GM12878 (cell line): ENCODE measurements around the gene LRRC56. TPM values are rescaled to one million over a fixed set of nuclear protein-coding genes. Genes with fewer than 3 reads are reported as not detected.
A peak's percentile ranks its signal among the peaks of the same experiment; 100 is the strongest.

Experiments used
- ATAC-seq: fragments of 200-7000 bp; cut with Tn5 transposase; 3 replicates; pipeline ENCODE4 v1.9.1; 2020; ENCODE audit warnings: mild to moderate bottlenecking, moderate library complexity
- BruUV-seq: library from RNA; stranded (reverse); fragments of 400-500 nt; replicated peaks from 2 replicates; lab custom pipeline; 2021; lab: Mats Ljungman, UMichigan
- CTCF ChIA-PET: fragments of 300-600 bp; sonication (Branson Sonifier 250); formaldehyde crosslinking; extraction: SDS; loops from one replicate; lab custom pipeline; 2021; ENCODE audit warnings: inconsistent platforms; lab: Yijun Ruan, JAX
- POLR2A ChIA-PET: fragments of 350-600 bp; formaldehyde crosslinking; extraction: SDS; loops from one replicate; lab custom pipeline; 2021; ENCODE audit warnings: inconsistent platforms; lab: Charles Lee
- RAD21 ChIA-PET: fragments of 300-600 bp; sonication (Branson Sonifier 250); formaldehyde crosslinking; loops from one replicate; lab custom pipeline; 2023; ENCODE audit warnings: antibody characterized with exemption; ENCODE audit not compliant: unreplicated experiment; lab: Charles Lee
- SMC1A ChIA-PET: fragments of 300-600 bp; sonication (Branson Sonifier 250); formaldehyde crosslinking; loops from one replicate; lab custom pipeline; 2023; ENCODE audit not compliant: unreplicated experiment, uncharacterized antibody; lab: Charles Lee
- DNase-seq: peaks from one replicate; pipeline ENCODE4 v3.0.0-alpha.2; 2011; ENCODE audit warnings: low read depth, low spot score
- FAIRE-seq: peaks from 3 replicates; lab custom pipeline; 2011; peaks lifted over from hg19 to GRCh38; lab: Jason Lieb, UNC
- H2AFZ ChIP-seq: 2 replicates; pipeline ENCODE4 v1.6.0; 2011; ENCODE audit warnings: low read depth, low read length, control low read depth; ENCODE audit not compliant: control insufficient read depth
- H3K27ac ChIP-seq: 2 replicates; pipeline ENCODE4 v1.5.1; 2011; ENCODE audit warnings: control low read depth; ENCODE audit not compliant: control insufficient read depth, insufficient read depth
- H3K27me3 ChIP-seq, 2 experiments: replicated peaks in 1 of 2; 2 replicates each; pipeline versions ENCODE4 v1.6.0 to v1.6.1; 2011; ENCODE audit warnings: low read length in 1 of 2; ENCODE audit not compliant: control insufficient read depth in 2 of 2, insufficient read depth in 2 of 2
- H3K36me3 ChIP-seq, 2 experiments: 2 replicates each; pipeline ENCODE4 v1.5.1; 2011; ENCODE audit warnings: low read length in 1 of 2; ENCODE audit not compliant: control insufficient read depth in 2 of 2, insufficient read depth in 2 of 2
- H3K4me1 ChIP-seq: 2 replicates; pipeline ENCODE4 v1.6.1; 2011; ENCODE audit warnings: mild to moderate bottlenecking, low read length, moderate library complexity, mixed read lengths; ENCODE audit not compliant: control insufficient read depth, insufficient read depth
- H3K4me2 ChIP-seq: 2 replicates; pipeline ENCODE4 v1.6.0; 2011; ENCODE audit warnings: control low read depth; ENCODE audit not compliant: control insufficient read depth, insufficient read depth
- H3K4me3 ChIP-seq: fragments of 200-600 bp; sonication (generic); 2 replicates; pipeline ENCODE4 v1.5.1; 2016
- H3K79me2 ChIP-seq: 2 replicates; pipeline ENCODE4 v1.6.0; 2011; ENCODE audit warnings: low read length; ENCODE audit not compliant: control insufficient read depth, insufficient read depth
- H3K9ac ChIP-seq: 2 replicates; pipeline ENCODE4 v1.8.0; 2011; ENCODE audit warnings: low read length, control low read depth, mixed read lengths; ENCODE audit not compliant: control insufficient read depth, insufficient read depth
- H3K9me3 ChIP-seq: replicated peaks from 3 replicates; pipeline ENCODE4 v1.5.1; 2011; ENCODE audit warnings: mild to moderate bottlenecking, low read length; ENCODE audit not compliant: control insufficient read depth, insufficient read depth
- H4K20me1 ChIP-seq: 2 replicates; pipeline ENCODE4 v1.6.0; 2011; ENCODE audit not compliant: control insufficient read depth, insufficient read depth
- ATF3 ChIP-seq: IDR thresholded peaks from 2 replicates; pipeline ENCODE4 v1.6.1; 2011; ENCODE audit warnings: low read depth, mild to moderate bottlenecking, low read length, moderate library complexity, borderline replicate concordance; ENCODE audit errors: extremely low read depth
- CHD1 ChIP-seq: IDR thresholded peaks from 2 replicates; pipeline ENCODE4 v1.6.1; 2012; ENCODE audit warnings: low read depth, low read length, improper control_type of control experiment
- EP300 ChIP-seq, 2 experiments: fragments of 150-350 bp in 1 of 2; IDR thresholded peaks; 2 replicates each; pipeline ENCODE4 v1.6.1; 2011 to 2012; ENCODE audit warnings: low read depth in 2 of 2, low read length in 2 of 2, borderline replicate concordance in 1 of 2, improper control_type of control experiment in 1 of 2, inconsistent platforms in 1 of 2; ENCODE audit not compliant: control insufficient read depth in 1 of 2
- JUNB ChIP-seq: IDR thresholded peaks from 2 replicates; pipeline ENCODE4 v1.6.1; 2016; ENCODE audit warnings: antibody characterized with exemption, mild to moderate bottlenecking
- KLF5 ChIP-seq: fragments of 450-650 bp; IDR thresholded peaks from 2 replicates; pipeline ENCODE4 v1.6.1; 2014; ENCODE audit warnings: mild to moderate bottlenecking; ENCODE audit not compliant: partially characterized antibody
- MTA3 ChIP-seq: IDR thresholded peaks from 2 replicates; pipeline ENCODE4 v1.6.1; 2012; ENCODE audit warnings: low read length, inconsistent platforms, borderline replicate concordance
- POLR2AphosphoS2 ChIP-seq: IDR thresholded peaks from 2 replicates; pipeline ENCODE4 v1.6.1; 2011; ENCODE audit warnings: low read depth, mild to moderate bottlenecking, low read length, improper control_type of control experiment, moderate library complexity
- SP1 ChIP-seq: IDR thresholded peaks from one replicate; pipeline ENCODE4 v1.6.1; 2011; ENCODE audit warnings: low read depth, low read length
- USF2 ChIP-seq: IDR thresholded peaks from 2 replicates; pipeline ENCODE4 v1.6.1; 2011; ENCODE audit warnings: low read depth, low read length, improper control_type of control experiment, borderline replicate concordance
- ZZZ3 ChIP-seq: IDR thresholded peaks from 2 replicates; pipeline ENCODE4 v1.6.1; 2011; ENCODE audit warnings: low read depth; ENCODE audit not compliant: control insufficient read depth, insufficient read length
- WGBS: methylation state at CpG from one replicate; pipeline ENCODE4 v1.1.6; 2016; ENCODE audit warnings: low lambda C conversion rate; ENCODE audit not compliant: insufficient replicate concordance, insufficient coverage; ENCODE audit errors: missing lambda C conversion rate; 5-methylcytosine and 5-hydroxymethylcytosine counted together
- in situ Hi-C: fragments of 300-500 bp; cut with MboI; formaldehyde crosslinking; loops from 9 replicates; pipeline ENCODE4 v1.14.3; 2018; ENCODE audit warnings: mixed read lengths
- intact Hi-C: fragments of 100-400 bp; cut with micrococcal nuclease; formaldehyde crosslinking; loops from one replicate; pipeline ENCODE4 v1.14.2; 2022; ENCODE audit not compliant: unreplicated experiment
- polyA plus RNA-seq, 11 experiments: library from polyadenylated mRNA; depleted of rRNA in 4 of 11; unstranded in 6 of 11; stranded (reverse) in 5 of 11; fragments of >200 nt; fragmentation: Nextera tagmentation in 4 of 11; fragmentation: Illumina TruSeq in 1 of 11; extraction: Ambion mirVana in 4 of 11; extraction: Trizol in 1 of 11; gene quantifications; 1 replicate in 1 of 11; 2 replicates in 10 of 11; pipeline versions ENCODE4 v1.2.1 to v1.2.3, GENCODE V29; 2011 to 2016; ENCODE audit warnings: inconsistent platforms in 2 of 11, missing spikeins in 2 of 11, low read depth in 1 of 11
- total RNA-seq, 4 experiments: library from RNA; depleted of rRNA in 3 of 4; stranded (reverse); fragments of >200 nt in 3 of 4; fragmentation: Illumina TruSeq in 1 of 4; extraction: Trizol in 1 of 4; gene quantifications; 2 replicates each; pipeline versions ENCODE4 v1.2.1 to v1.2.3, GENCODE V29; 2013 to 2021
- TF ChIP-seq, protein P1 (sequence below), 3 experiments: IDR thresholded peaks in 2 of 3; conservative IDR thresholded peaks in 1 of 3; 2 replicates each; pipeline ENCODE4 v1.5.1; 2011; ENCODE audit warnings: low read depth in 3 of 3, low read length in 3 of 3, mild to moderate bottlenecking in 3 of 3, control low read depth in 2 of 3, moderate library complexity in 2 of 3, inconsistent platforms in 1 of 3, mixed read lengths in 1 of 3; ENCODE audit not compliant: control insufficient read depth in 2 of 3, insufficient read depth in 1 of 3; ENCODE audit errors: extremely low read depth in 1 of 3

LRRC56 gene
- total and polyA plus RNA-seq, 10 of the 15 experiments (the other 5 are each of a cell fraction or from before 2014, with no cell fraction given) = 0.02 to 1.9 (median 0.75) TPM; not detected in 1

- in situ Hi-C loops = no loop called here
- 95% methylated on average over 36 of the region's 37 CpGs for WGBS
- H3K27ac ChIP-seq = no peak overlapping the region
- ChIA-PET SMC1A (interaction anchor here (2.1 kb wide), 1 partner anchor 15 kb away, joined by 5 read pairs; no protein-coding TSS in a partner anchor), RAD21 (no interaction called here), POLR2A (interaction anchor here (1.1 to 2.3 kb wide), 2 partner anchors 26 to 28 kb away, joined by 3 to 6 read pairs; no protein-coding TSS in a partner anchor), CTCF (interaction anchor here (1.1 kb wide), 1 partner anchor 15 kb away, joined by 8 read pairs; no protein-coding TSS in a partner anchor)
- FAIRE-seq = no peak
- H2AFZ ChIP-seq = no peak overlapping the region
- TF ChIP-seq, protein P1, sequence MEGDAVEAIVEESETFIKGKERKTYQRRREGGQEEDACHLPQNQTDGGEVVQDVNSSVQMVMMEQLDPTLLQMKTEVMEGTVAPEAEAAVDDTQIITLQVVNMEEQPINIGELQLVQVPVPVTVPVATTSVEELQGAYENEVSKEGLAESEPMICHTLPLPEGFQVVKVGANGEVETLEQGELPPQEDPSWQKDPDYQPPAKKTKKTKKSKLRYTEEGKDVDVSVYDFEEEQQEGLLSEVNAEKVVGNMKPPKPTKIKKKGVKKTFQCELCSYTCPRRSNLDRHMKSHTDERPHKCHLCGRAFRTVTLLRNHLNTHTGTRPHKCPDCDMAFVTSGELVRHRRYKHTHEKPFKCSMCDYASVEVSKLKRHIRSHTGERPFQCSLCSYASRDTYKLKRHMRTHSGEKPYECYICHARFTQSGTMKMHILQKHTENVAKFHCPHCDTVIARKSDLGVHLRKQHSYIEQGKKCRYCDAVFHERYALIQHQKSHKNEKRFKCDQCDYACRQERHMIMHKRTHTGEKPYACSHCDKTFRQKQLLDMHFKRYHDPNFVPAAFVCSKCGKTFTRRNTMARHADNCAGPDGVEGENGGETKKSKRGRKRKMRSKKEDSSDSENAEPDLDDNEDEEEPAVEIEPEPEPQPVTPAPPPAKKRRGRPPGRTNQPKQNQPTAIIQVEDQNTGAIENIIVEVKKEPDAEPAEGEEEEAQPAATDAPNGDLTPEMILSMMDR (IDR thresholded peaks at IDR 0.05 in 2 of 3, conservative IDR thresholded peaks at IDR 0.05 in 1 of 3; ENCODE audit: control insufficient read depth in 2 of 3, extremely low read depth in 1 of 3, insufficient read depth in 1 of 3, low read depth in 3 of 3, low read length in 3 of 3) = no peak
- TF ChIP-seq KLF5 (no peak), ZZZ3 (no peak), EP300 (IDR thresholded peaks at IDR 0.05; ENCODE audit: borderline replicate concordance in 1 of 2, control insufficient read depth in 1 of 2, low read depth in 2 of 2, low read length in 2 of 2) (no peak), JUNB (no peak), CHD1 (no peak), ATF3 (no peak), POLR2AphosphoS2 (no peak), USF2 (no peak), MTA3 (no peak), SP1 (no peak)
- no peak for ATAC-seq
- BruUV-seq = TSS peak; percentile 67
- H3K36me3 ChIP-seq = peaks cover 0 to 12% of the 10 kb centered on the region in 2 experiments; a peak in 3 of 4 replicates
- peak overlapping the region; percentile 90 for H3K4me3 ChIP-seq
- H3K9ac ChIP-seq = peak overlapping the region; percentile 85; the same call in 1 of the 2 replicates
- DNase-seq = no peak
- peaks cover 16% of the 10 kb centered on the region for H3K79me2 ChIP-seq
- H3K27me3 ChIP-seq = no peaks in the 10 kb centered on the region
- H3K4me1 ChIP-seq = peaks cover 27% of the 10 kb centered on the region
- peaks cover 4% of the 10 kb centered on the region; the same call in 1 of the 2 replicates for H4K20me1 ChIP-seq
- H3K4me2 ChIP-seq = peak overlapping the region; percentile 89
- H3K9me3 ChIP-seq = no peaks in the 10 kb centered on the region
- intact Hi-C loops = no loop called here
Measured at GRCh38 chr11:533586-534395, 3.5 kb upstream of the LRRC56 start.
